VCaP (cell line): ENCODE data around the gene CCBE1.

Experiments
- H3K27ac ChIP-seq: fragments of 450-650 bp; 2 replicates; pipeline ENCODE4 v1.5.1; 2017
- TF ChIP-seq, protein P1 (sequence below): fragments of 450-650 bp; conservative IDR thresholded peaks from 2 replicates; pipeline ENCODE4 v1.5.1; 2017; ENCODE audit warnings: mild to moderate bottlenecking, moderate library complexity

The CCBE1 gene

DNA sequence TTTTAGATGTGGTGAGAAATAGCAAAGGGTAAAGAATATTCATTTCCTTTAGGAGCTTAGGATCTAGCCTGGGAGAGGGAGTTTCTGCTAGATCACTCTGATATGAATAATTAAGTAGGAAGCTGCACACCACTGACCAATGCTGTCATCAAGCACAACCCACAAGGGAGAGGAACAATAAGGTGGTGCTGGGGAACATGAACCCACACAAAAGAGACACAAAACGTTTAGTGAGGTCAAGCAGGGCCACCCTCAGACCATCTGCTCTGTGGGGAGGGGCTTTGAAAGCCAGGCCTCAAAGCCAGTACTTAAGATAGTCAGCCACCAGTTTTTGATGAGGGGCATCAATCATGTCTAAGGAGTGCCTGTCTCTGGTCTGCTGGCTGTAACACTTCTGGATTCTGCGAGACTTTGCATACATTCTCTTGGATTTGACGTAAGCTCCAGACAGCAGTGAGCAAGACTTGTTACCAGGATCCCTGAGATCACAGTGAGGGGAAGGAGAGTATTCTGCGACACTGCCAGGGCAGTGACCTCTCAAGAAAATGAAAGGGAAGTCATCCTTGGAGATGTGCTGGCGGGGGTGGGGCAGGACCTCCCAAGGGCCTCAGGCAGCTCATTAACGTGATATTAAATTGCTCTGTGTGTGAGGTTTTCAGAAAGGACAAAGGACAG is 127.0 kb downstream of the CCBE1 start:
- no peak overlapping the region for H3K27ac ChIP-seq
- TF ChIP-seq, protein P1, sequence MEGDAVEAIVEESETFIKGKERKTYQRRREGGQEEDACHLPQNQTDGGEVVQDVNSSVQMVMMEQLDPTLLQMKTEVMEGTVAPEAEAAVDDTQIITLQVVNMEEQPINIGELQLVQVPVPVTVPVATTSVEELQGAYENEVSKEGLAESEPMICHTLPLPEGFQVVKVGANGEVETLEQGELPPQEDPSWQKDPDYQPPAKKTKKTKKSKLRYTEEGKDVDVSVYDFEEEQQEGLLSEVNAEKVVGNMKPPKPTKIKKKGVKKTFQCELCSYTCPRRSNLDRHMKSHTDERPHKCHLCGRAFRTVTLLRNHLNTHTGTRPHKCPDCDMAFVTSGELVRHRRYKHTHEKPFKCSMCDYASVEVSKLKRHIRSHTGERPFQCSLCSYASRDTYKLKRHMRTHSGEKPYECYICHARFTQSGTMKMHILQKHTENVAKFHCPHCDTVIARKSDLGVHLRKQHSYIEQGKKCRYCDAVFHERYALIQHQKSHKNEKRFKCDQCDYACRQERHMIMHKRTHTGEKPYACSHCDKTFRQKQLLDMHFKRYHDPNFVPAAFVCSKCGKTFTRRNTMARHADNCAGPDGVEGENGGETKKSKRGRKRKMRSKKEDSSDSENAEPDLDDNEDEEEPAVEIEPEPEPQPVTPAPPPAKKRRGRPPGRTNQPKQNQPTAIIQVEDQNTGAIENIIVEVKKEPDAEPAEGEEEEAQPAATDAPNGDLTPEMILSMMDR = no peak

DNA sequence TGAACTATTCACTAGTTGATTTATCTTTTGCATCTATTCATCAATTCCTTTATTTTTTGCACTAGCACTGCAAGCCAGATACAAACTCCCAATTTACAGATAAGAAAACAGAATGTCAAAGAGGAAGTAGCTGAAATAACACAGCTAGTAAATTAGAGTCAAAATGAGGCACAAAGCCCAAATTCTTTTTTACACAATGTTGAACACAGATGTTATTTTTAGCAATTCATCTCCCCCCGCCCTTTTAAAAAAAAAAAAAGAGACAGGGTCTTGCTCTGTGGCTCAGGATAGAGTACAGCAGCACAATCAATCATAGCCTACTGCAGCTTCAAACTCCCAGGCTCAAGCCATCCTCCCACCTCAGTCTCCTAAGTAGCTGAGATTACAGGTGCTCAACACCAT is 127.8 kb downstream of the CCBE1 start:
- no peak overlapping the region for H3K27ac ChIP-seq
- TF ChIP-seq, protein P1 = no peak

DNA sequence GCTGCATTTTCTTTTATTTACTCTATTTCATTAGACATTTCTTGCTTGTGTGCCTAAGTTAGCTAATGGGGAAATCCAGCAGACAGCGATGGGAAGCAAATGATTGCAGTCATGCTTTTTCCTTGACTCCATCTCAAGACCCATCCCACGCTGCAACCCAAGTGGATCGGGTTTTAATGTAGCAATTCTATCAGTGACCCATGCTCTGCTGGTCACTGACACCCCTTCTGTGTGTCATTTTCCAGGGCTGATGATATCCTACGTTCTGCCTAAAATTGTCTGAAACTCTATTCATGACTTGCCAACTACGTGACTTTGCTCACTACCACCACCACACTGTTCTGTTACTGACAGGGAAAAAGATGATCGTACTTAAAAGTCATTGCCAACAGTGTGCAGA is 129.8 kb downstream of the CCBE1 start:
- TF ChIP-seq, protein P1 = no peak
- H3K27ac ChIP-seq = no peak overlapping the region

DNA sequence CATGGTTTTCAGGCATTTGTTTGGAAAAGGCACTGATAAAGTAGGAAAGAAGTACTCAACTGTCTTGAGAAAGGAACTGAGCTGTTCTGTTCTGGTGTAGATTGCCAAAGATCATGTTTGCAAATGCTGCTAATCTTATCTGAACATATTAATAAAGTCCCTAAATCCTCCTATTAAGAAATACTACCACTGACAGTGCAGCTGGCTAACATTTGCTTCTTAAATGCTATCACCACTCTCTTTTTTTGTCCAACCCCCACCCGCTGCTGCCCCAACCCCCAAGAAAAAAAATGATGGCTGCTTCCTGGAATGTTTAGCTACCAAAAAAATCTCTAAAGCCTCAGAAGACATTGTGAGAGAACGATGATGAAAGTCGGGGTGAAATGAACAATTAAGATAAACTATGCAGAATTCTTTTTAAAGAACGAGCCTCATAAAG is 130.7 kb downstream of the CCBE1 start:
- no peak overlapping the region for H3K27ac ChIP-seq
- TF ChIP-seq, protein P1 = no peak

DNA sequence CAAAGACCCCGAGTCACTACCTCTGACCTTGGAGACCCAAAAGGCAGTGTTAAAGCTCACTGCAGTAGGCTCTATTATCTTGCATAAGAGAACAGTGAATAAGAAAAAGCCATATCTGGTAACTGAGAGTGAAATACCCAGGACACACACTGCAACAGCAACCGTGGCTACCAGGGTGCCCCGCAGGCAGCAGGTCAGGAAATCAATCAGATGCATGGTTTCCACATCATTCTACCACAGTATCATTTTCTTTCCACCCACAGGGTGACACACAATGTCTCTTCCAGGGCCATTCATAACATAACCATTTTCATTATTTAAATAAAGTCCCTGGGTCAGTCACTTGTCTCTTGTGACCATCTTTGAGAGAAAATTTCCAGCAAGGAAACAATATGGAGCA is 131.3 kb downstream of the CCBE1 start:
- no peak overlapping the region for H3K27ac ChIP-seq
- TF ChIP-seq, protein P1 = no peak

DNA sequence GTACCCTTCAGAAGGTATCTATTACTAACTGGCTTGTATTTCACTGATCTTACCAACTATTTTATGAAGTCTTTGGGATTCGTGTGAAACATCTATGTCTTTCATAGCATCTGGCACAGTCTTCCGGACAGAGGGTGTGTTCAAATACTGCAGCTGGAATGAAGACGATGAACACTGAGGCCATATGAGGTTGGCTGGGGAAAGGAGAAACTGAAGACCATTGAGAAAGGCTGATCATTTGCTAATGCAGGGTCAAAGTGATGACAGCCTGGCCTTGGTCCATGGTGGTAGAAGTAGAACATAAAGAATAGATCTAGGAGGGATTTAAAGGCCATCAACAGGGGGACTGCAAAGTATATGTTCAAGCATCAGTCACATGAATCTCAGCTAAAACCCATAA is 132.7 kb downstream of the CCBE1 start:
- TF ChIP-seq, protein P1 = no peak
- H3K27ac ChIP-seq = no peak overlapping the region

DNA sequence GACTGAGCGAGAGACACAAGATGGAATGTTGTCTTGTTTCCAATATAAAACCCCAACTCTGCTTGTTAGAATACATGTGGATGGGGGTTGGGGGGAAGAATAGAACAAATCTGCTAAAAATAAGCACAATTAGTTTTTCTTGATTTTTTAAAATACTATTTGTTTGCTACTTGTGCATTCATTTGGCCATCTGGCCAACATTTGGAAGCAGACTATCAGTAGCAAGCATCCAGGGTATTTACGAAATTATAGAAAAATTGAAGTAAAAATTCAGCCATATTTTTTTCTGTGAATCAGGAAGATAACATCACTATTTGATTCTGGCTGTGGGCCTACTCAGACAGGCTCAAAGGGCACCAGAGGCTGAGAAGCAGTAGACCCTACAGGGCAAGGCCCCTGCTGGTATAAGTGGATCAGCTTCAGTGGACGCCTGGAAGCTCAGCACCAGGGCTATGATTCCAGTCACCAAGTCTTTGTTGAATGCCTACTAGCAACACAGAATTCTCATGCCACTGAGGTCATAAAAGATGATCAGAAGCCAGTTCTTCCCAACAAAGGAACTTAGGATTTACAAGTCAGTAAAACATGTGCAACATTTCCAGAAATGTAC is 133.9 kb downstream of the CCBE1 start:
- H3K27ac ChIP-seq = no peak overlapping the region
- TF ChIP-seq, protein P1 = no peak
